Measurements from ENCODE around the gene CHD2. TPM values are rescaled to one million over a fixed set of nuclear protein-coding genes. Genes with fewer than 3 reads are reported as not detected.

Gene CHD2
- total RNA-seq, 1 donor from 2014 or later, result 54.2 TPM

DNA sequence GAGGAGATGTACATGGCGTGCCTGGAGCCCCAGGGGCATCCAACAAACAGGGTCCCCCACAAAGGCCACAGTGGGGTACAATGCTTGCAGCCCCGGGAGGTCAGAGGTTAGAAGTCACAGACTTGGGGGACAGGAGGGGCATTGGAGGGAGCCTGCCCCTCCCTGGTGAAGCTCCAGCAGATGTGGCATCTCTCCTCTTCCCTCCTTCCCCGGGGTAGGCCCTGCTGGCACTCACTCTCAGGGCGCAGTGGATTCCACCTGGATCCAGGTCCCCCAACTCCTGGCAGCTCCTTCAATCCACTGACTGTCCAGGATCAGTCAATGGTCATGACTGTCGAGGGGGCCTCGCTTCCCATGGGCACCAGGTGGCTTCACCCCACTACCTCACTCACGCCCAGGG is 156.7 kb downstream of the CHD2 start:
- TF ChIP-seq, protein P1, sequence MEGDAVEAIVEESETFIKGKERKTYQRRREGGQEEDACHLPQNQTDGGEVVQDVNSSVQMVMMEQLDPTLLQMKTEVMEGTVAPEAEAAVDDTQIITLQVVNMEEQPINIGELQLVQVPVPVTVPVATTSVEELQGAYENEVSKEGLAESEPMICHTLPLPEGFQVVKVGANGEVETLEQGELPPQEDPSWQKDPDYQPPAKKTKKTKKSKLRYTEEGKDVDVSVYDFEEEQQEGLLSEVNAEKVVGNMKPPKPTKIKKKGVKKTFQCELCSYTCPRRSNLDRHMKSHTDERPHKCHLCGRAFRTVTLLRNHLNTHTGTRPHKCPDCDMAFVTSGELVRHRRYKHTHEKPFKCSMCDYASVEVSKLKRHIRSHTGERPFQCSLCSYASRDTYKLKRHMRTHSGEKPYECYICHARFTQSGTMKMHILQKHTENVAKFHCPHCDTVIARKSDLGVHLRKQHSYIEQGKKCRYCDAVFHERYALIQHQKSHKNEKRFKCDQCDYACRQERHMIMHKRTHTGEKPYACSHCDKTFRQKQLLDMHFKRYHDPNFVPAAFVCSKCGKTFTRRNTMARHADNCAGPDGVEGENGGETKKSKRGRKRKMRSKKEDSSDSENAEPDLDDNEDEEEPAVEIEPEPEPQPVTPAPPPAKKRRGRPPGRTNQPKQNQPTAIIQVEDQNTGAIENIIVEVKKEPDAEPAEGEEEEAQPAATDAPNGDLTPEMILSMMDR (IDR thresholded peaks at IDR 0.05; ENCODE audit: insufficient read depth, low read length, poor library complexity, severe bottlenecking), result no peak
- no peak for DNase-seq (ENCODE audit: low read depth)
- peaks cover 12% of the 10 kb centered on the region for H3K27me3 ChIP-seq (ENCODE audit: control insufficient read depth, insufficient read depth, low read length)
- no peak overlapping the region for H3K4me3 ChIP-seq (ENCODE audit: low read depth, low read length)
- no peaks in the 10 kb centered on the region for H3K36me3 ChIP-seq (ENCODE audit: control insufficient read depth, insufficient read depth, low read length)

DNA sequence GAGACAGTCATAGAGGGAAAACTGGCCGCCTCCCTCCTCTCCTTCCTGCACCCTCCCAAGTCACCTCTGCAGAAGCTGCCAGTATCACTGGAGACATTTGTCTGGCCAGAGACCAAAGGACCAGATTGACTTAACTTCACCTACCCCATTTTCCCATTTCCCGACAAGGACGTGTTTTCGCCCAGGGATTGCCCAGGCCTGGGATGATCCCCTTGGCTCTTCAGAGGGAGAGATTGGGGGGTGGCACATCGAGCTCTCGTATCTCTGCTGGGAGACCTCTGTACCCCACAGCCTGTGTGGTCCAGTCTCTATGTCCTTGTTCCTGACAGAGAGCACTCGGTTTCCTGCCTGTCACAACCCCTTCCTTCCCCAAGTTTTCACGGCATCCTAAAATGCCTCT is 157.5 kb downstream of the CHD2 start:
- TF ChIP-seq, protein P1 (IDR thresholded peaks at IDR 0.05; ENCODE audit: insufficient read depth, low read length, poor library complexity, severe bottlenecking), result no peak
- Histone ChIP-seq H3K27me3 (ENCODE audit: control insufficient read depth, insufficient read depth, low read length) (peaks cover 12% of the 10 kb centered on the region), H3K36me3 (ENCODE audit: control insufficient read depth, insufficient read depth, low read length) (no peaks in the 10 kb centered on the region), H3K4me3 (ENCODE audit: low read depth, low read length) (no peak overlapping the region)
- DNase-seq (ENCODE audit: low read depth), result no peak

DNA sequence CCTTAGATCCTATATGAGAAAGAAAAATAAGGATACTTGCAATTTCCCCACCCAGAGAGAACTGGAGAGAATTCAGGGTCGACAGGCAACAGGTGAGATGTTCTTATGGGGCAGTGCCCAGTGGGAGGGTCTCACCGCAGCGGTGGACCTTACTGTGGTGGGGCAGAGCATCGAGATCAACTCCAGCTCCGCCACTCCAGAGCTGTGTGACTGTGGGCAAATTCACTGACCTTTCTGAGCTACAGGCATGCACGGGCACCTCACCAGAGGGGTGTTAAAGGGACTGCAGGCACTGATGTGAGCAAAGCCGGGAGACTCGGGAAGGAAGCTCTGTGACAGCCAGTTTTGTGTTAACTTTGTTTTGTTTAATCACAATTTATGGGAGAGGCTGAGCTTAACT is 158.0 kb downstream of the CHD2 start:
- Histone ChIP-seq H3K27me3 (ENCODE audit: control insufficient read depth, insufficient read depth, low read length) (peaks cover 12% of the 10 kb centered on the region), H3K36me3 (ENCODE audit: control insufficient read depth, insufficient read depth, low read length) (no peaks in the 10 kb centered on the region), H3K4me3 (ENCODE audit: low read depth, low read length) (no peak overlapping the region)
- DNase-seq (ENCODE audit: low read depth), result no peak
- TF ChIP-seq, protein P1 (IDR thresholded peaks at IDR 0.05; ENCODE audit: insufficient read depth, low read length, poor library complexity, severe bottlenecking), result no peak

DNA sequence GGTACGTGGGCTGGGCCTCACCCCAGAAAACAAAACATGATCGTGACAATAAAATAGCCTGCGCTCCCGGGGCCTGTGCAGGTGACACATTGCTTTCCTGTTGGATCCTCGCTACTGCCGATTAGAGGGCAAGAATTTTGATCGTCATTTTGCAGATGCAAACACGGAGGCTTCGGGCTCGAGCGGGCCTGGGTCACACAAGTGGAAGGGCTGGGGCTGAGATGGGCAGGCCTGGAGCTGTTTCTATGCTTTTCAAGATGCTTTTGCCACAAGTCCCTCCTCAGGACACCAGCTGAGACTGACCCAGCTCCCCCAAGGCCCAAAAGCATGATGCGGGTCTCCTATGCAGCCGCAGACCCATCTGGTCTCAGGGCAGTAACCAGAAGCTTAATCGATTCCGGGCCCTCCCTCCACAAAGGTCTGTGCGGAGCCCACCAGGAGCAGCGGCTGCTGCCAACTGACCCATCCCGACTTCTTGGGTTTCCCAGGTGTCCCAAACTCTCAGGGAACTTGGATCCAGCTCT is 158.8 kb downstream of the CHD2 start:
- TF ChIP-seq, protein P1 (IDR thresholded peaks at IDR 0.05; ENCODE audit: insufficient read depth, low read length, poor library complexity, severe bottlenecking), result no peak

DNA sequence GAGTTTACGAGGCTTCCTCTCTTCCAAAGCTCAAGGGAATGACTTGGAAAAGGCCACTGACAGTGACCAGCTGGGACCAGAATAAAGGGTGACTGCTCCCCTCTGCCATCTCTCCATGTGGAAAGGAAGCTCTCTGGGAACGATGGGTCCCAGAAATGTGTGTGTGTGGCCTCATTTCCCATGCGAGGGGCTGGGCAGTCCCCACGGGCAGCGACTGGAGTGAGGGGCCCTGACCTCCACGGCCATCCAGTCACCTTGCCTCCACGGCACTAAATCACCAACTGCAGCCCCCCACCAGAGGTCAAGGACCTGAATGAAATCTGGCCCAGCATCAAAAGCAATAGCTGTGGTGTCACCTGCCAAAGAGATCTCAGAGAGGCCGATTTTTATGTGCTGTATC is 159.3 kb downstream of the CHD2 start:
- no peak for DNase-seq (ENCODE audit: low read depth)
- Histone ChIP-seq H3K27me3 (ENCODE audit: control insufficient read depth, insufficient read depth, low read length) (peaks cover 17% of the 10 kb centered on the region), H3K36me3 (ENCODE audit: control insufficient read depth, insufficient read depth, low read length) (no peaks in the 10 kb centered on the region), H3K4me3 (ENCODE audit: low read depth, low read length) (no peak overlapping the region)
- TF ChIP-seq, protein P1 (IDR thresholded peaks at IDR 0.05; ENCODE audit: insufficient read depth, low read length, poor library complexity, severe bottlenecking), result no peak

More for the DNA sequence above, 158.8 kb downstream of the CHD2 start:
- H3K36me3 ChIP-seq (ENCODE audit: control insufficient read depth, insufficient read depth, low read length), result no peaks in the 10 kb centered on the region
- DNase-seq (ENCODE audit: low read depth), result no peak
- peaks cover 17% of the 10 kb centered on the region for H3K27me3 ChIP-seq (ENCODE audit: control insufficient read depth, insufficient read depth, low read length)
- H3K4me3 ChIP-seq (ENCODE audit: low read depth, low read length), result no peak overlapping the region

Data from kidney epithelial cell (primary cell).